OCI-LY3 (cell line): ENCODE measurements around the gene TRAPPC12.

Source experiments
- H2AFZ ChIP-seq: fragments of 200-600, 300-600 bp; shearing (Covaris generic); 2 replicates; pipeline ENCODE4 v1.6.0; 2014; ENCODE audit warnings: antibody characterized with exemption, low read depth, low read length
- H3K27ac ChIP-seq: fragments of 200-600, 300-600 bp; sonication (generic); 2 replicates; pipeline ENCODE4 v1.5.1; 2014; ENCODE audit warnings: mild to moderate bottlenecking, low read length, moderate library complexity, mixed read lengths
- H3K27me3 ChIP-seq: fragments of 200-600, 300-600 bp; sonication (generic); 2 replicates; pipeline ENCODE4 v1.6.1; 2014; ENCODE audit warnings: low read depth, low read length, mixed read lengths
- H3K36me3 ChIP-seq: fragments of 200-600, 300-600 bp; sonication (generic); replicated peaks from 2 replicates; pipeline ENCODE3; 2014; ENCODE audit warnings: low read depth, low read length, mixed read lengths
- H3K4me1 ChIP-seq: fragments of 300-600, 200-600 bp; sonication (generic); 2 replicates; pipeline ENCODE4 v1.6.1; 2014; ENCODE audit warnings: low read length, mixed read lengths
- H3K4me2 ChIP-seq: fragments of 200-600, 300-600 bp; sonication (generic); 2 replicates; pipeline ENCODE4 v1.6.1; 2014; ENCODE audit warnings: low read length, mixed read lengths
- H3K4me3 ChIP-seq: fragments of 300-600, 200-600 bp; sonication (generic); 2 replicates; pipeline ENCODE4 v1.5.1; 2014; ENCODE audit warnings: antibody characterized with exemption, mild to moderate bottlenecking, low read length, moderate library complexity
- H3K79me2 ChIP-seq: fragments of 300-600, 200-600 bp; shearing (Covaris generic); 2 replicates; pipeline ENCODE4 v1.6.1; 2014; ENCODE audit warnings: mild to moderate bottlenecking, low read length, mixed read lengths
- H3K9ac ChIP-seq: fragments of 300-600, 200-600 bp; shearing (Covaris generic); 2 replicates; pipeline ENCODE4 v1.6.0; 2014; ENCODE audit warnings: mild to moderate bottlenecking, low read length, moderate library complexity
- H3K9me3 ChIP-seq: fragments of 200-600, 300-600 bp; shearing (Covaris generic); 2 replicates; pipeline ENCODE4 v1.6.1; 2014; ENCODE audit warnings: low read length, mixed read lengths; ENCODE audit not compliant: insufficient read depth
- H4K20me1 ChIP-seq: fragments of 200-600, 300-600 bp; sonication (generic); 2 replicates; pipeline ENCODE4 v1.6.1; 2016; ENCODE audit warnings: low read length, mixed read lengths; ENCODE audit not compliant: insufficient read depth
- EZH2phosphoT487 ChIP-seq: fragments of 200-600 bp; shearing (Covaris generic); IDR thresholded peaks from 2 replicates; pipeline ENCODE4 v1.6.1; 2018; ENCODE audit warnings: antibody characterized with exemption, mixed run types, low read depth
- TF ChIP-seq, protein P1 (sequence below): fragments of 200-600, 300-600 bp; sonication (generic); IDR thresholded peaks from 2 replicates; pipeline ENCODE4 v1.5.1; 2014; ENCODE audit warnings: antibody characterized with exemption, low read length, low read depth

TRAPPC12 gene

DNA sequence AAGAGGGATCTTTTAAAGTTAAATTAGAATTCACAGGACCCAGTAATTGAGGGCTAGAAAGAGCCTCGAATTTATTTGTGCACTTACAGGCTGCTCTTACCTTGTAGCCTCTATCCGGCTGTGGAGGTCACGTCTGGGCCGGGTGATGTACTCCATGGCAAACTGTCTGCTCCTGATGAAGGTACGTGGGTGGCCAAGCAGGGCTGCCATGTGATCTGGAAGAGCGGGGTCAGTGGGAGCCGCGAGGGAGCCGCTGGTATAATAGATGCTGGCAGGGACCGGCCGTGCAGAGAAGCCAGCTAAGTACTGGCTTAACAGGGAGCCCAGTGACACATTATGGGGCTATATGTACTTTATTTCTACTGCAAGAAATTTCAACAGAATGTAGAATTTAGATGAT is 80.7 kb downstream of the TRAPPC12 start:
- Histone ChIP-seq H3K79me2 (no peaks in the 10 kb centered on the region), H3K27ac (no peak overlapping the region), H3K4me1 (peaks cover 24% of the 10 kb centered on the region), H3K27me3 (no peaks in the 10 kb centered on the region), H3K9me3 (no peaks in the 10 kb centered on the region), H3K4me3 (no peak overlapping the region), H3K36me3 (peaks cover 43% of the 10 kb centered on the region), H3K9ac (no peak overlapping the region), H2AFZ (no peak overlapping the region), H3K4me2 (no peak overlapping the region), H4K20me1 (no peaks in the 10 kb centered on the region)
- TF ChIP-seq, protein P1, sequence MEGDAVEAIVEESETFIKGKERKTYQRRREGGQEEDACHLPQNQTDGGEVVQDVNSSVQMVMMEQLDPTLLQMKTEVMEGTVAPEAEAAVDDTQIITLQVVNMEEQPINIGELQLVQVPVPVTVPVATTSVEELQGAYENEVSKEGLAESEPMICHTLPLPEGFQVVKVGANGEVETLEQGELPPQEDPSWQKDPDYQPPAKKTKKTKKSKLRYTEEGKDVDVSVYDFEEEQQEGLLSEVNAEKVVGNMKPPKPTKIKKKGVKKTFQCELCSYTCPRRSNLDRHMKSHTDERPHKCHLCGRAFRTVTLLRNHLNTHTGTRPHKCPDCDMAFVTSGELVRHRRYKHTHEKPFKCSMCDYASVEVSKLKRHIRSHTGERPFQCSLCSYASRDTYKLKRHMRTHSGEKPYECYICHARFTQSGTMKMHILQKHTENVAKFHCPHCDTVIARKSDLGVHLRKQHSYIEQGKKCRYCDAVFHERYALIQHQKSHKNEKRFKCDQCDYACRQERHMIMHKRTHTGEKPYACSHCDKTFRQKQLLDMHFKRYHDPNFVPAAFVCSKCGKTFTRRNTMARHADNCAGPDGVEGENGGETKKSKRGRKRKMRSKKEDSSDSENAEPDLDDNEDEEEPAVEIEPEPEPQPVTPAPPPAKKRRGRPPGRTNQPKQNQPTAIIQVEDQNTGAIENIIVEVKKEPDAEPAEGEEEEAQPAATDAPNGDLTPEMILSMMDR, result no peak
- TF ChIP-seq EZH2phosphoT487, result no peak

DNA sequence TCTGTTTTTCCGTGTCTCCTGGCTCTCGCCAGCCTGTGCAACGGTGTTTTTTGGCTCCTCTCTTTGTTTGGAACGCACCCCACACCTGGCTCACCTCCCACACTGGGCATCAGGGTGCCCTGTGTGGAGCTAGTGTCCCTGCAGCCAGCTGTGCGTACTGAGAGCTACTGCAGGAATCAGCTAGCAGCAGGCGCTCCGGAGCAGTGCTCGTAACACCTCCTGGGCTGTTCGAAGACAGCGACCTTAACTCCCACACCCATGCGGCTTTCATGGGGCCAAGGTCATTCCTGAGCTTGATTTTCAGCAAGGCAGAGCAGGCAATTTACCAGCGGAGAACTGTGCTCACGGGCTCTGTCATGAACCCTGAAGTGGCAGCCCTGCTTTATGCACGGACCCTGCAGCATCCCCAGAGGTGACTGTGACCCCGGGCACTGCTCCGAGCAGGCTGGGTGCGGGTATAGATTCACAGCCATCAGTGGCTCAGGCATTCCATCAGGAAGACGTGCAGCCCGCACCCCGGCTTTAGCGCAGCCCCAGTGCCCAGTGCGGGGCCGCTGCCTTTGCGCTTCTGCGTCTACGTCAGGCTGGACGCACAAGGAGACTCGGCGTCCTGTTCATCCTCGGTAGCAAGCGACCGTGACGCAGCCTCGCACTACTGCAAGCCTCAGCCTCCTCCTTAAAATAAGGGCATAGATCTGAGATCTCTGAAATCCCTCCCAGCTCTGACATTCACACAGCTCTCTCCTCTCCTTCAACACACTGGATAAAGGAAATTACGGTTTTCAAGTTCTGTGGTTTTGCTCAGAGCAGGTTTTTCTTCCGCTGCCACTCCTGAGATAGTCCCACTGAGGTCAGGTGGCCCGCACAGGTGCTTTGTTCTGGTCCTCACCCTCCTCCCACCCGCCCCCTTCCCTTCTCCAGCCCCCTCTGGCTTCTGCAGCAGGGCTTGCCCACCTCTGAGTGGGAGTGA is 81.6 kb downstream of the TRAPPC12 start:
- Histone ChIP-seq H3K27me3 (no peaks in the 10 kb centered on the region), H3K9ac (peak overlapping the region; percentile 36; the same call in 1 of the 2 replicates), H3K79me2 (no peaks in the 10 kb centered on the region), H4K20me1 (no peaks in the 10 kb centered on the region), H3K4me1 (peaks cover 24% of the 10 kb centered on the region), H3K9me3 (no peaks in the 10 kb centered on the region), H3K4me2 (peak overlapping the region; percentile 72), H2AFZ (no peak overlapping the region), H3K36me3 (peaks cover 40% of the 10 kb centered on the region), H3K4me3 (peak overlapping the region; percentile 53), H3K27ac (peak overlapping the region; percentile 83)
- no peak for TF ChIP-seq EZH2phosphoT487

DNA sequence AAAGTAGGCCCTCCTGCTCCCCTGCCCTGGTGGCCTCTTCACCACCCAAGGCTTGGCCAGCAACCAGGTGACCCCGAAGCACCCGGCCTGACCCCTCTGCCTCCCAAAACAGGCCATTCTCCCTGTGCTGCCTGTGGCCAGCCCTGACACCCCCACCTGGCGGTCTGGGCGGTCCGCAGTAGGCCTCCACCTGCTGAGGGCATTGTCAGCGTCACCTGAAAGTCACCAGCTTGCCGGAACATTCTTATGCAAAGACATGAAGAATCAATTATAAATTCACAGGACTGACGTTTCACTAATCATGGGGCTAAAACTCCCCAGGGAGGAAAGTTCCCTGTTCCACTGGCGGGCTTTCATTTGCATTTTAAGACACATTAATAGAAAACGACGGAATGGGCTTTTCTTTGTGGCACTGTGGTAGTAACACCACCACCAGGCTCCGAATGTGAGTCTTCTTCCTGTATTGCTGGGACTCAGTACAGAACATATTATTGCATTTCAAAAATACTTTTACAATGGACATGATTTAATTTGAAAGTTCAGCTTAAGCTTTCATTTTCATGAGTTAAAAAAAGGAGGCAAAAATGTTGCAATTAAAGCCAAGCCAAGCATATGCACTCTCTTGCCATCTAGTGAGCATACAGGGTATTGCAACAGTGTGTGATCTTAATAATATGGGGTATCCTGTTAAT is 82.5 kb downstream of the TRAPPC12 start:
- Histone ChIP-seq H3K4me1 (peaks cover 24% of the 10 kb centered on the region), H3K27me3 (no peaks in the 10 kb centered on the region), H3K27ac (peak overlapping the region; percentile 83), H2AFZ (no peak overlapping the region; the same call in 1 of the 2 replicates), H3K4me3 (peak overlapping the region; percentile 53), H3K9ac (peak overlapping the region; percentile 36), H3K9me3 (no peaks in the 10 kb centered on the region), H3K4me2 (peak overlapping the region; percentile 72), H4K20me1 (no peaks in the 10 kb centered on the region), H3K36me3 (peaks cover 41% of the 10 kb centered on the region), H3K79me2 (no peaks in the 10 kb centered on the region)
- TF ChIP-seq, protein P1, result peak; percentile 78
- no peak for TF ChIP-seq EZH2phosphoT487

DNA sequence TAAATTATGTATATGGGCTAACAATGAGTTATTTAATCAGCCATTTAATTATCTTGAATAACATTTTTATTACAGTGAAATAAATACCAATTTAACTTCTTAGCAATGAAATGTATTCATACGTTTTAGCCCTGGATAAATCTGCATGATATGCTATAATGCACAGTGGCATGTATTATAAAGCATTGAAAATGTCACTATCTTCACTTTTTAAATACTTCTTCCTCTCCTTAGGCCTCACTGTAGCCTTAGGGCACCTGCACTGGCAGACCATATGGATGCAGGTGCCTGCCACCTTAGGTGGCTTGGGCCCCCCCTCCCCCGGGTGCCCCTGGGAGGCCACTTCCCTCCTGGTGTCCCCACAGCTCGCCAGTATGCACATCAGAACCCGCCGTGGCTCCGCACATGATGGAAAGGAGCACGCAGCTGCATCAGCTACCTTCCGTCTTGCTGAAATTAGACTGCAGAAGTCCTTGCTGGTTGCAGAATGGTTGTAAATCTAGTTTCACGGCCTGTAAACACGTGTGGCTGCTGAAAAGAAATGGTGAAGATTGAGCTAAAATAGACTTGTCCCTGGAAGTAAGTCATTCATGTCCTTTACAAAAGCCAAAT is 83.1 kb downstream of the TRAPPC12 start:
- H3K4me2 ChIP-seq, result peak overlapping the region; percentile 72

More for the DNA sequence above, 83.1 kb downstream of the TRAPPC12 start:
- no peaks in the 10 kb centered on the region for H3K9me3 ChIP-seq
- H3K27ac ChIP-seq, result peak overlapping the region; percentile 83
- no peak overlapping the region for H2AFZ ChIP-seq
- H3K4me3 ChIP-seq, result peak overlapping the region; percentile 53; the same call in 1 of the 2 replicates
- H3K27me3 ChIP-seq, result no peaks in the 10 kb centered on the region
- TF ChIP-seq, protein P1, result no peak
- TF ChIP-seq EZH2phosphoT487, result no peak
- peaks cover 24% of the 10 kb centered on the region for H3K4me1 ChIP-seq
- H3K9ac ChIP-seq, result peak overlapping the region; percentile 14
- peaks cover 39% of the 10 kb centered on the region for H3K36me3 ChIP-seq
- no peaks in the 10 kb centered on the region for H4K20me1 ChIP-seq
- no peaks in the 10 kb centered on the region for H3K79me2 ChIP-seq
